HG02870 (cell line): ENCODE data around the gene TMOD1.
"Not testable (repeated sequence)": the region's sequence is repeated elsewhere in the genome, so short reads cannot be mapped to it uniquely, and the experiment has no call there.

Source experiments
- ATAC-seq: cut with Tn5 transposase; IDR thresholded peaks from one replicate; pipeline ENCODE4 v1.9.1; 2021; ENCODE audit warnings: mild to moderate bottlenecking, moderate library complexity; ENCODE audit not compliant: unreplicated experiment

The TMOD1 gene

GRCh38 chr9:97497558-97498375 is 3.7 kb upstream of the TMOD1 start:
- not testable (repeated sequence) for ATAC-seq

GRCh38 chr9:97498846-97499245 is 2.6 kb upstream of the TMOD1 start:
- ATAC-seq: not testable (repeated sequence)

GRCh38 chr9:97500263-97500662 is 1.2 kb upstream of the TMOD1 start:
- ATAC-seq: no peak

- ATAC-seq: no peak
Observed at GRCh38 chr9:97500765-97501176, 695 bp upstream of the TMOD1 start.

- peak; percentile 3 for ATAC-seq
Observed at GRCh38 chr9:97501972-97502221, 431 bp downstream of the TMOD1 start.

- no peak for ATAC-seq
Observed at GRCh38 chr9:97502222-97502983, 937 bp downstream of the TMOD1 start.

- no peak for ATAC-seq
Observed at GRCh38 chr9:97502984-97503861, 1.8 kb downstream of the TMOD1 start.

- ATAC-seq: no peak
Observed at GRCh38 chr9:97503862-97504210, 2.4 kb downstream of the TMOD1 start.

- ATAC-seq: no peak
Observed at GRCh38 chr9:97504381-97505216, 3.1 kb downstream of the TMOD1 start.

- ATAC-seq: no peak
Observed at GRCh38 chr9:97505845-97506244, 4.4 kb downstream of the TMOD1 start.

GRCh38 chr9:97506306-97506705 is 4.8 kb downstream of the TMOD1 start:
- no peak for ATAC-seq

GRCh38 chr9:97506787-97507186 is 5.3 kb downstream of the TMOD1 start:
- no peak for ATAC-seq

- no peak for ATAC-seq
Observed at GRCh38 chr9:97507428-97507984, 6.0 kb downstream of the TMOD1 start.

GRCh38 chr9:97508852-97509251 is 7.4 kb downstream of the TMOD1 start:
- no peak for ATAC-seq

- ATAC-seq: peak; percentile 74
Observed at GRCh38 chr9:97510797-97511654, 9.6 kb downstream of the TMOD1 start.

- ATAC-seq: no peak
Observed at GRCh38 chr9:97511655-97512427, 10.4 kb downstream of the TMOD1 start.

- ATAC-seq: no peak
Observed at GRCh38 chr9:97512966-97513560, 11.6 kb downstream of the TMOD1 start.

- ATAC-seq: no peak
Observed at GRCh38 chr9:97514531-97514930, 13.1 kb downstream of the TMOD1 start.
